Upper lobe of left lung (tissue), 6 donors: ENCODE results near the gene PRCP. TPM values are rescaled to one million over a fixed set of nuclear protein-coding genes. Genes with fewer than 3 reads are reported as not detected.

ENCODE experiments used
- ATAC-seq, 2 donors: fragments of 200-7000 bp; cut with Tn5 transposase; one replicate each; pipeline ENCODE4 v1.9.1; 2022; ENCODE audit warnings: mild to moderate bottlenecking in 2 of 2, moderate library complexity in 2 of 2; ENCODE audit not compliant: low FRiP score in 2 of 2
- DNase-seq, 2 donors: peaks; one replicate each; pipeline ENCODE4 v3.0.0-alpha.2; 2019 to 2020
- H3K27ac ChIP-seq, 4 donors: fragments of 200-600 bp; sonication (generic); one replicate each; pipeline ENCODE4 v1.5.1; 2016 to 2019
- H3K27me3 ChIP-seq, 4 donors: fragments of 200-600 bp; sonication (generic); one replicate each; pipeline ENCODE4 v1.5.1; 2017 to 2019
- H3K36me3 ChIP-seq, 4 donors: fragments of 200-600 bp; sonication (generic); one replicate each; pipeline ENCODE4 v1.5.1; 2016 to 2019
- H3K4me1 ChIP-seq, 4 donors: fragments of 200-600 bp; sonication (generic); one replicate each; pipeline ENCODE4 v1.5.1; 2018 to 2019
- H3K4me3 ChIP-seq, 4 donors: fragments of 200-600 bp; sonication (generic); one replicate each; pipeline ENCODE4 v1.5.1; 2017 to 2019; ENCODE audit warnings: mild to moderate bottlenecking in 2 of 4, moderate library complexity in 1 of 4
- H3K9me3 ChIP-seq, 4 donors: fragments of 200-600 bp; sonication (generic); one replicate each; pipeline ENCODE4 v1.5.1; 2018 to 2019
- EP300 ChIP-seq, 4 donors: sonication (generic); formaldehyde crosslinking; IDR thresholded peaks; one replicate each; pipeline ENCODE4 v1.5.1; 2017; ENCODE audit warnings: antibody characterized with exemption in 4 of 4, control low read depth in 2 of 4
- POLR2A ChIP-seq, 4 donors: fragments of 450-650 bp; IDR thresholded peaks; one replicate each; pipeline ENCODE4 v1.5.1; 2016 to 2017; ENCODE audit warnings: antibody characterized with exemption in 4 of 4, mild to moderate bottlenecking in 2 of 4
- POLR2AphosphoS5 ChIP-seq, 2 donors: sonication (generic); formaldehyde crosslinking; IDR thresholded peaks; one replicate each; pipeline ENCODE4 v1.5.1; 2017; ENCODE audit warnings: antibody characterized with exemption in 2 of 2
- WGBS, 2 donors: methylation state at CpG; one replicate each; pipeline ENCODE4 v1.1.5; 2017 to 2018; 5-methylcytosine and 5-hydroxymethylcytosine counted together
- total RNA-seq, 6 donors: library from RNA; depleted of rRNA in 4 of 6; stranded (reverse); fragments of >200 nt in 4 of 6; gene quantifications; one replicate each; pipeline versions ENCODE4 v1.1.0 to v1.2.1, GENCODE V29; 2016 to 2021
- TF ChIP-seq, protein P1 (sequence below), 6 experiments: fragments of 450-650 bp in 4 of 6; fragments of 200-600 bp in 2 of 6; sonication (generic) in 2 of 6; IDR thresholded peaks; one replicate each; pipeline ENCODE4 v1.5.1; 2016 to 2019; ENCODE audit warnings: antibody characterized with exemption in 6 of 6
- donor health status: DM: no; HTN: no; CAD: no; lungs with moderate emphysema.
- donor health status: DM: no; HTN: yes; CAD: no; lungs with severe emphysema.

Gene PRCP
- total RNA-seq, 6 donors from 2014 or later: 11.5 to 84.5 (median 39.1) TPM

DNA sequence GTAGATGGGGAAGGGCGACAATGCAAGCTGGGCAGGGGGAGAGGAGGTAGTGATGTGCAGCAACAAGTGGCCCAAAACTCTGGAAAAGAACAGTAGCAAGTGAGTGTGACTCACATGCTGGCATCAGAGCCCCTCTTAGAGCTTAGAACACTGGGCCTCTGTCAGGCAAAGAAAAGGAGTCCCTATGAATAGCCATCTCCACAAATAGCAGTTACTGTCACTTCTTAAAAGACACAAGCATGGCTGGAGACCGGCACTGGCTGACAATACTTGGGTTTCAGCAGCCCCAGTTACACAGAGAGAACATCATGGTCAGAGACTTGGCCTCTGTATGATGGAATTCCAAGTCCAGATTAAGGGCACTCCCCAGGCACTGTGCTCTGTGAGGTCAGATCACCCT, 58.2 kb downstream of the PRCP start:
- no peak overlapping the region for H3K4me3 ChIP-seq
- DNase-seq (no peak), ATAC-seq (no peak)
- H3K27me3 ChIP-seq: no peaks in the 10 kb centered on the region
- no peaks in the 10 kb centered on the region for H3K9me3 ChIP-seq
- WGBS, 2 donors: 100% methylated on average over 2 of the region's 2 CpGs
- TF ChIP-seq, protein P1, sequence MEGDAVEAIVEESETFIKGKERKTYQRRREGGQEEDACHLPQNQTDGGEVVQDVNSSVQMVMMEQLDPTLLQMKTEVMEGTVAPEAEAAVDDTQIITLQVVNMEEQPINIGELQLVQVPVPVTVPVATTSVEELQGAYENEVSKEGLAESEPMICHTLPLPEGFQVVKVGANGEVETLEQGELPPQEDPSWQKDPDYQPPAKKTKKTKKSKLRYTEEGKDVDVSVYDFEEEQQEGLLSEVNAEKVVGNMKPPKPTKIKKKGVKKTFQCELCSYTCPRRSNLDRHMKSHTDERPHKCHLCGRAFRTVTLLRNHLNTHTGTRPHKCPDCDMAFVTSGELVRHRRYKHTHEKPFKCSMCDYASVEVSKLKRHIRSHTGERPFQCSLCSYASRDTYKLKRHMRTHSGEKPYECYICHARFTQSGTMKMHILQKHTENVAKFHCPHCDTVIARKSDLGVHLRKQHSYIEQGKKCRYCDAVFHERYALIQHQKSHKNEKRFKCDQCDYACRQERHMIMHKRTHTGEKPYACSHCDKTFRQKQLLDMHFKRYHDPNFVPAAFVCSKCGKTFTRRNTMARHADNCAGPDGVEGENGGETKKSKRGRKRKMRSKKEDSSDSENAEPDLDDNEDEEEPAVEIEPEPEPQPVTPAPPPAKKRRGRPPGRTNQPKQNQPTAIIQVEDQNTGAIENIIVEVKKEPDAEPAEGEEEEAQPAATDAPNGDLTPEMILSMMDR (IDR thresholded peaks at IDR 0.05): no peak
- TF ChIP-seq POLR2AphosphoS5 (IDR thresholded peaks at IDR 0.05) (no peak), EP300 (IDR thresholded peaks at IDR 0.05) (no peak), POLR2A (IDR thresholded peaks at IDR 0.05) (no peak)
- H3K27ac ChIP-seq: no peak overlapping the region
- no peaks in the 10 kb centered on the region for H3K4me1 ChIP-seq
- H3K36me3 ChIP-seq: peaks cover 0 to 38% (median 3%) of the 10 kb centered on the region in 4 donors

DNA sequence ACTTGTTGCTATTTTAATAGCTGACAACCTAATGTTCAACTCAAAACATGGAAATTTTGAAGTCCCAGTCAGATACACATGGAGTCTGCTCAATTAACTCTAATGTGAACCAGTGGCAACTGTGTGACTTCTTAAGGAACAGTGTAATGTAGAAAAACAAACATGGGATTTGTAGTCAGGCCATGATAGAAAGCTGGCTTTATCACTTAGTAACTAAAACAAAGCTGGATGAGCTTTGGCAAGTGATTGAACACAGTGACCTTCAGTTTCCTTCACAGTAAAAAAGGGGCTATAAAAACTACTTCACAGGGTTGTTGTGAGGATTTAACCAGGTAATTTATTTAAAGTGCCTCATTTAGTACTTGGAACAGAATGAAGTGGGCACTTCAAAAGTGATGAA, 62.6 kb downstream of the PRCP start:
- no peak for ATAC-seq
- peaks cover 0 to 59% (median 10%) of the 10 kb centered on the region in 4 donors for H3K36me3 ChIP-seq
- H3K27ac ChIP-seq: no peak overlapping the region
- H3K4me3 ChIP-seq: no peak overlapping the region
- TF ChIP-seq POLR2A (IDR thresholded peaks at IDR 0.05): no peak
- no peak for TF ChIP-seq EP300 (IDR thresholded peaks at IDR 0.05)
- no peak for TF ChIP-seq POLR2AphosphoS5 (IDR thresholded peaks at IDR 0.05)
- TF ChIP-seq, protein P1 (IDR thresholded peaks at IDR 0.05): no peak
- no peaks in the 10 kb centered on the region for H3K27me3 ChIP-seq
- no peaks in the 10 kb centered on the region for H3K4me1 ChIP-seq
- H3K9me3 ChIP-seq: no peaks in the 10 kb centered on the region
- DNase-seq: no peak

DNA sequence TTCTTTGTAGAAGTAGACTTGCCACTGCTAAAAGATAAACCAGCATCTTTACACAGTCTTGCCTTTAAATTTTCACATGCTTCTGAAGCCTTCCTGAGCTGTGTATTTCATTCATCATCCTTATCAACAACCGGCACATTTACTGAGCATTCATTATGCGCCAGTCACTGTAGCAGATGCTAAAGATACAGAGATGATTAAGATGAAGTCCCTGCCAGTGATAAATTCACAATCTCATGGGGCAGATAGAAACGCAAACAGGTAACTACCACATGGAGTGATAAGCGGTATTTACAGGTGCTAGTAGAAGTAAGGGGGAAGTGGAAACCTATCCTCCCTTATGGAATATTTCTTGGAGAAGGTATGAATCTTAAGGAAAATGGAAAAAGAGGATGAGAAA, 67.2 kb downstream of the PRCP start:
- Histone ChIP-seq H3K36me3 (peaks cover 0 to 44% (median 8%) of the 10 kb centered on the region in 4 donors), H3K9me3 (no peaks in the 10 kb centered on the region), H3K27me3 (no peaks in the 10 kb centered on the region), H3K4me3 (no peak overlapping the region), H3K27ac (no peak overlapping the region), H3K4me1 (no peaks in the 10 kb centered on the region)
- TF ChIP-seq EP300 (IDR thresholded peaks at IDR 0.05): no peak
- TF ChIP-seq, protein P1 (IDR thresholded peaks at IDR 0.05): no peak
- no peak for TF ChIP-seq POLR2A (IDR thresholded peaks at IDR 0.05)
- no peak for TF ChIP-seq POLR2AphosphoS5 (IDR thresholded peaks at IDR 0.05)
- no peak for ATAC-seq
- 86 to 91% methylated on average over 4 of the region's 4 CpGs for WGBS, 2 donors
- no peak for DNase-seq

DNA sequence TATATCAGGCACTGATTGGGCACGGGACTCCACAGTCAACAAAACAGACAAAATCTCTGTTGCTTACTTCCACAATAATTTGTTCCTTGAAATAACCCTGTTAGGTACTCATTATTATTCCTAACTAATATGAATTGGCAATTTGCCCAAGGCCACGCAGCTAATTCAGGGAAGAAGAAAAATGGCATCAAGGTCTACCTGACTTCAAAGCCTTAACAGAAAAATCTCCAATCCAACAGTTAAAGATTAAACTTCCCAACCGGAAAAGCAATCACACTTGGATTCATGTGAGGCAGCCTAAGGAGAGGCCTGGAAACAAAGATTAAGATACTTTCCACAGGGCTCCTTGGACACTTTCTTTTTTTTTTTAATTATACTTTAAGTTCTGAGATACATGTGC, 68.9 kb downstream of the PRCP start:
- Histone ChIP-seq H3K27me3 (no peaks in the 10 kb centered on the region), H3K9me3 (no peaks in the 10 kb centered on the region), H3K27ac (no peak overlapping the region), H3K4me1 (no peaks in the 10 kb centered on the region), H3K36me3 (peaks cover 0 to 29% (median 4%) of the 10 kb centered on the region in 4 donors), H3K4me3 (no peak overlapping the region)
- 78% methylated on average over 3 of the region's 3 CpGs for WGBS, 2 donors
- TF ChIP-seq EP300 (IDR thresholded peaks at IDR 0.05) (no peak), POLR2A (IDR thresholded peaks at IDR 0.05) (no peak), POLR2AphosphoS5 (IDR thresholded peaks at IDR 0.05) (no peak)
- TF ChIP-seq, protein P1 (IDR thresholded peaks at IDR 0.05): no peak
- DNase-seq: no peak
- ATAC-seq: no peak

DNA sequence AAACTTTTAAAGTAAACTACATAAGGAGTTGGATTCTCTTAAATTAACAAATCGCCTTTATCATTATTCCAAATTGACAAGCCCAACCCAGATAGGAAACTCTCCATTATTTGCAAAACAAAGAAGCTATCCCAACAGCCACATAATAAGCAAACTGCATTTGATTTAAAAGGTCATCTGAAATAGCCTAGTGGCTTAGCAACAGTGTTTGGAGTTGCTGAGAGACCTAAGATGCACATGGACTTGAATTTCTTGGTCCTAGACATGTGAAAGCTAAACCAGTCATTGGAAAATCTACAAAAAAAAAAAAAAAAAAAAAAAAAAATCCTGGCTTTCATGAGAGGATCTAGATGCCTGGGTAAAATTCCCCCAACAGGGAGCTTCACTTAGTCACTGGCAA, 69.5 kb downstream of the PRCP start:
- ATAC-seq (no peak), DNase-seq (no peak)
- no peak overlapping the region for H3K4me3 ChIP-seq
- H3K4me1 ChIP-seq: no peaks in the 10 kb centered on the region
- WGBS, 2 donors: 93 to 100% methylated on average over 1 of the region's 1 CpG
- H3K9me3 ChIP-seq: no peaks in the 10 kb centered on the region
- no peak for TF ChIP-seq EP300 (IDR thresholded peaks at IDR 0.05)
- TF ChIP-seq, protein P1 (IDR thresholded peaks at IDR 0.05): no peak
- no peak for TF ChIP-seq POLR2A (IDR thresholded peaks at IDR 0.05)
- no peak for TF ChIP-seq POLR2AphosphoS5 (IDR thresholded peaks at IDR 0.05)
- no peaks in the 10 kb centered on the region for H3K27me3 ChIP-seq
- peaks cover 0 to 25% (median 4%) of the 10 kb centered on the region in 4 donors for H3K36me3 ChIP-seq
- no peak overlapping the region for H3K27ac ChIP-seq
